GM12875 (cell line): ENCODE data around the gene SMYD5.
"Not testable (repeated sequence)": the region's sequence is repeated elsewhere in the genome, so short reads cannot be mapped to it uniquely, and the experiment has no call there.

Experiments
- H3K4me3 ChIP-seq: one replicate; pipeline ENCODE4 v1.5.1; 2011; ENCODE audit warnings: low read depth, low read length, control low read depth
- CTCF ChIP-seq: IDR thresholded peaks from 2 replicates; pipeline ENCODE4 v1.5.1; 2011; ENCODE audit warnings: low read depth, mild to moderate bottlenecking, control low read depth, inconsistent platforms, low read length, moderate library complexity, borderline replicate concordance; ENCODE audit not compliant: insufficient read depth

SMYD5 gene

GRCh38 chr2:73214120-73215035 is at the start of gene SMYD5:
SMYD5 (plus strand) TSS chr2:73214245; CDS start chr2:73214267, 22 bp downstream.
- H3K4me3 ChIP-seq = peak within 1 kb of the TSS; percentile 85
- TF ChIP-seq CTCF = no peak

- H3K4me3 ChIP-seq = not testable (repeated sequence)
Measured at GRCh38 chr2:73165978-73166377, 48.1 kb upstream of the SMYD5 start.

GRCh38 chr2:73166813-73167212 is 47.2 kb upstream of the SMYD5 start:
- not testable (repeated sequence) for H3K4me3 ChIP-seq

GRCh38 chr2:73168348-73168747 is 45.7 kb upstream of the SMYD5 start:
- not testable (repeated sequence) for H3K4me3 ChIP-seq

GRCh38 chr2:73170341-73170740 is 43.7 kb upstream of the SMYD5 start:
- H3K4me3 ChIP-seq = not testable (repeated sequence)

- no peak overlapping the region for H3K4me3 ChIP-seq
- TF ChIP-seq CTCF = no peak
Measured at GRCh38 chr2:73172963-73173362, 41.1 kb upstream of the SMYD5 start.

- H3K4me3 ChIP-seq = no peak overlapping the region
- no peak for TF ChIP-seq CTCF
Measured at GRCh38 chr2:73173781-73174180, 40.3 kb upstream of the SMYD5 start.

- no peak overlapping the region for H3K4me3 ChIP-seq
- no peak for TF ChIP-seq CTCF
Measured at GRCh38 chr2:73174244-73174643, 39.8 kb upstream of the SMYD5 start.

- TF ChIP-seq CTCF = no peak
Measured at GRCh38 chr2:73174941-73175662, 38.9 kb upstream of the SMYD5 start.

More at GRCh38 chr2:73174941-73175662, 38.9 kb upstream of the SMYD5 start:
- no peak overlapping the region for H3K4me3 ChIP-seq
